ENCODE results near the gene ENTPD2. TPM values are rescaled to one million over a fixed set of nuclear protein-coding genes. Genes with fewer than 3 reads are reported as not detected.

ENTPD2 gene
- total and polyA plus RNA-seq, 2 donors (not counting 1 experiment from before 2014, with no cell fraction given): not detected

DNA sequence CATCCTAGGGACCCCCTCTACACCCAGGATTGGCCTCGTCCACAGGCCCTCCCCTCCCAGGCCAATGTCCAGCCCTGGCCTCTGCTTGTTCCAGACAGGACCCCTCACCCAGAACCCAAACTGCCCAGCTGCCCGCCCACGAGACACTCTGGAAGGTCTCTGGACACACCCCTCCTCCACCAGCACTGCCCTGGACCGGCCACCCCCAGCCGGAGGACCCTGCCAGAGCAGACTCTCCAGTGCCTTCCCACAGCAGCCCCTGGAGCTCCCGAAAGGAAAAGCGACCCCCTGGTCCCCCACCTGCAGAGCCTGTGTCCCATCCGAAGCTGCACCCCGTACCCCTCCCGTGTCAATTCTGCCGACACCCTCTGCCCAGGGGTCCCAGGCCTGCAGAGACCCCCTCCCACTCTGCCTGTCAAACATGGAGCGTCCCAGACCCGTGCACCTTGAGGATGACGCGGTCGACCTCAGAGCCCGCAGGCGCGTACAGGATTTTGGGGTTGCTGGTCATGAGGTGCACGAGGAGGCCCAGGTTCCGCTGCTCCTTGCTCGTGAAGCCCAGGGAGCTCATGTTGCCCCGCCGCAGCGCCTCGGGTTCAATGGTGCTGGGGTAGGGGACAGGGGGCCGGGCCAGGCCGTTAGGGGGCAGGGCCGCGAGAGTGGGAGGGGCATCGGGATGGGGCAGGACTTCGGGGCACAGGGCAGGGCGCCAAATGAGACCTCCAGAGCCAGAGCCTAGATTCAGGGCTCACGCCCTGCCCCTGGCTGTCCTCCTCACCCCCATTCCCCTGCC, 33.8 kb downstream of the ENTPD2 start:
- H3K4me3 Mint-ChIP-seq: no peak overlapping the region
- Histone ChIP-seq H3K4me1 (ENCODE audit: control insufficient read depth in 2 of 2, insufficient read depth in 2 of 2, low read length in 2 of 2) (no peaks in the 10 kb centered on the region), H2AFZ (ENCODE audit: insufficient read depth, low read depth, low read length, poor library complexity, severe bottlenecking) (no peak overlapping the region), H3K9ac (ENCODE audit: low read length) (no peak overlapping the region), H3K36me3 (replicated peaks in 1 of 2; ENCODE audit: control extremely low read depth in 1 of 2, control insufficient read depth in 1 of 2, extremely low read depth in 1 of 2, insufficient read depth in 2 of 2, low read length in 1 of 2) (peaks cover 0 to 5% of the 10 kb centered on the region in 2 experiments), H3K27me3 (replicated peaks in 1 of 4; ENCODE audit: control extremely low read depth in 1 of 4, control insufficient read depth in 3 of 4, insufficient read depth in 4 of 4, low read length in 3 of 4) (no peaks in the 10 kb centered on the region), H3K4me3 (ENCODE audit: control extremely low read depth in 1 of 5, extremely low read depth in 1 of 5, insufficient read depth in 1 of 5, low read depth in 2 of 5, low read length in 4 of 5) (no peak overlapping the region), H4K20me1 (ENCODE audit: control insufficient read depth, insufficient read depth, low read length, poor library complexity, severe bottlenecking) (no peaks in the 10 kb centered on the region), H3K4me2 (replicated peaks; ENCODE audit: low read depth, low read length, poor library complexity, severe bottlenecking) (no peak overlapping the region), H3K79me2 (ENCODE audit: control insufficient read depth, insufficient read depth, low read length) (no peaks in the 10 kb centered on the region), H3K9me3 (ENCODE audit: control extremely low read depth in 1 of 3, control insufficient read depth in 2 of 3, insufficient read depth in 1 of 3, low read length in 2 of 3) (peaks cover 0 to 9% (median 0%) of the 10 kb centered on the region in 3 donors), H3K27ac (ENCODE audit: low read length in 2 of 2) (no peak overlapping the region)
- H3K27me3 Mint-ChIP-seq: no peaks in the 10 kb centered on the region
- CTCF ChIA-PET: interaction anchor here (1.4 to 2.1 kb wide), 3 partner anchors 9 to 27 kb away, joined by 5 to 6 read pairs (median 5); no protein-coding TSS in a partner anchor
- TF ChIP-seq EZH2 (IDR thresholded peaks at IDR 0.05; ENCODE audit: borderline replicate concordance, insufficient read depth, low read depth, low read length, poor library complexity, severe bottlenecking): no peak
- no peaks in the 10 kb centered on the region for H3K4me1 Mint-ChIP-seq
- POLR2A ChIA-PET: interaction anchor here (1.0 kb wide), 1 partner anchor 10 kb away, joined by 3 read pairs; no protein-coding TSS in a partner anchor
- no peaks in the 10 kb centered on the region for H3K9me3 Mint-ChIP-seq (ENCODE audit: insufficient read depth)
- WGBS (ENCODE audit: insufficient coverage): 97% methylated on average over 34 of the region's 34 CpGs
- ATAC-seq (ENCODE audit: low read depth): no peak
- DNase-seq: no peak
- no peak overlapping the region for H3K27ac Mint-ChIP-seq
- intact Hi-C loops (cut with micrococcal nuclease): no loop called here

DNA sequence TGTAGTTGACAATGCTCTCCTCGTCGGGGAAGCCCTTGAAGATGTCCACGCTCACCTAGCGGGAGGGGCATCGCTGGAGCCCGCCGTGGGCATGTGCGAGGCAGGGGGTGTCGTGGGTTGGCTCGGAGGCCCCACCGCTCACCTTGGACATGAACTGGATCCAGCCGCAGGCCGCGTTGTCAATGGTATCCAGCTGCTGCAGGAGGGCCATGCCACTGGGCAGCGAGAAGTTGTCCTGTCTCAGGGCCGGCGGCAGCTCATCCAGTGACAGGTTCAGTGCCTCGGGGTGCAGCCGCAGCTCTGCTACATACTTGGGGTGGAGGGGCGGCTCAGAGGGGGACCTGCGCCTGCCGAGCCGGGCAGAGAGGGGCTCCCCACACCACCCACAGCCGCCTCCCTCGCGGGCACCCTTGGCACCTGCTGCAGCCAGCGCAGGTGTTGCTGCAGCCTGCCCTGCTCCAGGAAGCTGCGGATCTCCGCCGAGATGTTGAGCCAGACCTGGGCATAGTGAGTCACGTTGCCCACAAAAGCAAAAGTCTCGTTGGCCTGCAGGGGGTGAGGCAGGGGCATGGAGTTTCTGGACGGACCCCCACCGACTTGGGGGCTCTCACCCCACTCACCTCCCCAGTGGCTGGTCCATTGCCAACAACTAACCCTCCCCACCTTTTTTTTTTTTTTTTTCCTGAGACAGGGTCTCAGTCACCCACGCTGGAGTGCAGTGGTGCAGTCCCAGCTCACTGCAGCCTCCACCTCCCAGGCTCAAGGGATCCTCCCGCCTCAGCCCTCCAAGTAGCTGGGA, 34.9 kb downstream of the ENTPD2 start:
- Histone ChIP-seq H3K36me3 (replicated peaks in 1 of 2; ENCODE audit: control extremely low read depth in 1 of 2, control insufficient read depth in 1 of 2, extremely low read depth in 1 of 2, insufficient read depth in 2 of 2, low read length in 1 of 2) (peaks cover 0 to 5% of the 10 kb centered on the region in 2 experiments), H4K20me1 (ENCODE audit: control insufficient read depth, insufficient read depth, low read length, poor library complexity, severe bottlenecking) (no peaks in the 10 kb centered on the region), H3K4me1 (ENCODE audit: control insufficient read depth in 2 of 2, insufficient read depth in 2 of 2, low read length in 2 of 2) (no peaks in the 10 kb centered on the region), H3K4me3 (ENCODE audit: control extremely low read depth in 1 of 5, extremely low read depth in 1 of 5, insufficient read depth in 1 of 5, low read depth in 2 of 5, low read length in 4 of 5) (no peak overlapping the region), H3K9me3 (ENCODE audit: control extremely low read depth in 1 of 3, control insufficient read depth in 2 of 3, insufficient read depth in 1 of 3, low read length in 2 of 3) (peaks cover 0 to 9% (median 0%) of the 10 kb centered on the region in 3 donors), H2AFZ (ENCODE audit: insufficient read depth, low read depth, low read length, poor library complexity, severe bottlenecking) (no peak overlapping the region), H3K79me2 (ENCODE audit: control insufficient read depth, insufficient read depth, low read length) (no peaks in the 10 kb centered on the region), H3K4me2 (replicated peaks; ENCODE audit: low read depth, low read length, poor library complexity, severe bottlenecking) (no peak overlapping the region), H3K27ac (ENCODE audit: low read length in 2 of 2) (no peak overlapping the region), H3K27me3 (replicated peaks in 1 of 4; ENCODE audit: control extremely low read depth in 1 of 4, control insufficient read depth in 3 of 4, insufficient read depth in 4 of 4, low read length in 3 of 4) (no peaks in the 10 kb centered on the region), H3K9ac (ENCODE audit: low read length) (no peak overlapping the region)
- WGBS (ENCODE audit: insufficient coverage): 92% methylated on average over 32 of the region's 36 CpGs
- Mint-ChIP-seq H3K4me1 (no peaks in the 10 kb centered on the region), H3K27me3 (no peaks in the 10 kb centered on the region), H3K27ac (no peak overlapping the region), H3K9me3 (ENCODE audit: insufficient read depth) (no peaks in the 10 kb centered on the region), H3K4me3 (no peak overlapping the region)
- TF ChIP-seq EZH2 (IDR thresholded peaks at IDR 0.05; ENCODE audit: borderline replicate concordance, insufficient read depth, low read depth, low read length, poor library complexity, severe bottlenecking): no peak
- TF ChIP-seq, protein P1, sequence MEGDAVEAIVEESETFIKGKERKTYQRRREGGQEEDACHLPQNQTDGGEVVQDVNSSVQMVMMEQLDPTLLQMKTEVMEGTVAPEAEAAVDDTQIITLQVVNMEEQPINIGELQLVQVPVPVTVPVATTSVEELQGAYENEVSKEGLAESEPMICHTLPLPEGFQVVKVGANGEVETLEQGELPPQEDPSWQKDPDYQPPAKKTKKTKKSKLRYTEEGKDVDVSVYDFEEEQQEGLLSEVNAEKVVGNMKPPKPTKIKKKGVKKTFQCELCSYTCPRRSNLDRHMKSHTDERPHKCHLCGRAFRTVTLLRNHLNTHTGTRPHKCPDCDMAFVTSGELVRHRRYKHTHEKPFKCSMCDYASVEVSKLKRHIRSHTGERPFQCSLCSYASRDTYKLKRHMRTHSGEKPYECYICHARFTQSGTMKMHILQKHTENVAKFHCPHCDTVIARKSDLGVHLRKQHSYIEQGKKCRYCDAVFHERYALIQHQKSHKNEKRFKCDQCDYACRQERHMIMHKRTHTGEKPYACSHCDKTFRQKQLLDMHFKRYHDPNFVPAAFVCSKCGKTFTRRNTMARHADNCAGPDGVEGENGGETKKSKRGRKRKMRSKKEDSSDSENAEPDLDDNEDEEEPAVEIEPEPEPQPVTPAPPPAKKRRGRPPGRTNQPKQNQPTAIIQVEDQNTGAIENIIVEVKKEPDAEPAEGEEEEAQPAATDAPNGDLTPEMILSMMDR (IDR thresholded peaks at IDR 0.05): no peak
- POLR2A ChIA-PET: no interaction called here
- intact Hi-C loops (cut with micrococcal nuclease): no loop called here
- DNase-seq (no peak), ATAC-seq (ENCODE audit: low read depth) (no peak)
- CTCF ChIA-PET: interaction anchor here (1.4 to 1.6 kb wide), 2 partner anchors 10 to 28 kb away, joined by 5 read pairs; no protein-coding TSS in a partner anchor
